ENCODE measurements around the gene SLC27A3. TPM values are rescaled to one million over a fixed set of nuclear protein-coding genes. Genes with fewer than 3 reads are reported as not detected.
A peak's percentile ranks its signal among the peaks of the same experiment; 100 is the strongest.

SLC27A3 gene
- total RNA-seq, 4 donors from 2014 or later, result 18.8 to 30.7 (median 21.6) TPM

DNA sequence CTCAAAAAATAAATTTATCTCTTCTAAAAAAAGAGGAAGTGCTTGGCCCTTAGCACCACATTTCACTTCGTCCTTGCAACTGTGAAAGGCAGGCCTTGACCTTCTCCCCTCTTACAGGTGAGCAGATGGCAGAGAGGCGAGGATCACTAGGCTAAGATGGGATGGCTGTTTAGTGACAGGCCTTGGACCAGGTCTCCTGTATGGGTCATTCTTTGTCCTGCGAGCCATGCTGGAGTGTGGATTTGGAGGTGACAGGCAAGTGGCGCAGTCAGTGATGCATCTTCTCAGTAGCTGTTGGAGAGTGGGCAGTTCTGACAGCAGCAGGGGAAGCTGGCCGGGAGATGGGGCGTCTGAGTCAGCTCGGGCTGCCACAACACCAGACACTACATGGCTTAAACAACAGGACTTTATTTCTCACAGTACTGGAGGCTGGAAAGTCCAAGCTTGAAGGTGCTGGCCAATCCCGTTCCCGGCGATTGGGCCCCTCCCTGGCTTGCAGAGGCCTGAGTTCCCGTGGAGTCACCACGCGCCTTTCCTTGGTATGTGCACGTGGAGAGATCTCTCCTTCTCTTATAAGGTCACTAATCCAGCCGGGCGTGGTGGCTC lies 16.5 kb downstream of the SLC27A3 start:
- Histone ChIP-seq H3K36me3 (no peaks in the 10 kb centered on the region), H3K4me1 (peaks cover 0 to 37% (median 4%) of the 10 kb centered on the region in 3 donors), H3K27ac (peak overlapping the region; percentile 88 to 94 (median 91)), H3K27me3 (no peaks in the 10 kb centered on the region), H3K4me3 (no peak overlapping the region), H3K9me3 (no peaks in the 10 kb centered on the region)
- 75 to 92% methylated on average over 1 to 4 of the region's 16 CpGs for WGBS, 2 donors (ENCODE audit: low coverage in 1 of 2)
- ATAC-seq, result no peak
- TF ChIP-seq POLR2AphosphoS5 (IDR thresholded peaks at IDR 0.05) (no peak), POLR2A (IDR thresholded peaks at IDR 0.05) (no peak), EP300 (IDR thresholded peaks at IDR 0.05) (no peak)
- TF ChIP-seq, protein P1, sequence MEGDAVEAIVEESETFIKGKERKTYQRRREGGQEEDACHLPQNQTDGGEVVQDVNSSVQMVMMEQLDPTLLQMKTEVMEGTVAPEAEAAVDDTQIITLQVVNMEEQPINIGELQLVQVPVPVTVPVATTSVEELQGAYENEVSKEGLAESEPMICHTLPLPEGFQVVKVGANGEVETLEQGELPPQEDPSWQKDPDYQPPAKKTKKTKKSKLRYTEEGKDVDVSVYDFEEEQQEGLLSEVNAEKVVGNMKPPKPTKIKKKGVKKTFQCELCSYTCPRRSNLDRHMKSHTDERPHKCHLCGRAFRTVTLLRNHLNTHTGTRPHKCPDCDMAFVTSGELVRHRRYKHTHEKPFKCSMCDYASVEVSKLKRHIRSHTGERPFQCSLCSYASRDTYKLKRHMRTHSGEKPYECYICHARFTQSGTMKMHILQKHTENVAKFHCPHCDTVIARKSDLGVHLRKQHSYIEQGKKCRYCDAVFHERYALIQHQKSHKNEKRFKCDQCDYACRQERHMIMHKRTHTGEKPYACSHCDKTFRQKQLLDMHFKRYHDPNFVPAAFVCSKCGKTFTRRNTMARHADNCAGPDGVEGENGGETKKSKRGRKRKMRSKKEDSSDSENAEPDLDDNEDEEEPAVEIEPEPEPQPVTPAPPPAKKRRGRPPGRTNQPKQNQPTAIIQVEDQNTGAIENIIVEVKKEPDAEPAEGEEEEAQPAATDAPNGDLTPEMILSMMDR (IDR thresholded peaks at IDR 0.05), result no peak

DNA sequence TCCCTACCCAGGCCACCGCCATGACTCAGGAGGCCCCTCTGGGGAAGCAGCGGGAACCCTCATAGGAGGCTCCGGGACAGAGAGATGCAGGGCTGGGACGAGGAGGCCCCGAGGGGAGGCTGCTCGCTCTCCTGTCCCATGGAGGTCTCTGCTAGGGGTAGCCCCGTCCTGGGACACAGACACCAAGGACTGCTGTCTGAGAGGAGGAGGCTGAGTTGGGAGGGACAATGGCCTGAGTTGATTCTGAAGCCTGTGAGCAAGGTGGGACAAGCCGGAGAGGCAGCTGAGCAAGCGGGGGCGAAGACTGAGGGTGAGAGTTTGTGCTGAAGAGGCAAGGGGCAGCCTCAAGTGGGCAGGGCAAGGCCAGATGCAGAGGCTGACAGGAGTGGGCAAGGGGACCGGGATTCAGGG lies 17.4 kb downstream of the SLC27A3 start:
- Histone ChIP-seq H3K36me3 (no peaks in the 10 kb centered on the region), H3K27ac (no peak overlapping the region), H3K27me3 (no peaks in the 10 kb centered on the region), H3K4me1 (peaks cover 0 to 41% (median 4%) of the 10 kb centered on the region in 3 donors), H3K9me3 (no peaks in the 10 kb centered on the region), H3K4me3 (no peak overlapping the region)
- TF ChIP-seq POLR2AphosphoS5 (IDR thresholded peaks at IDR 0.05), result no peak
- no CpG with 5 or more reads among the region's 11 CpGs for WGBS, 2 donors (ENCODE audit: low coverage in 1 of 2)
- no peak for ATAC-seq

DNA sequence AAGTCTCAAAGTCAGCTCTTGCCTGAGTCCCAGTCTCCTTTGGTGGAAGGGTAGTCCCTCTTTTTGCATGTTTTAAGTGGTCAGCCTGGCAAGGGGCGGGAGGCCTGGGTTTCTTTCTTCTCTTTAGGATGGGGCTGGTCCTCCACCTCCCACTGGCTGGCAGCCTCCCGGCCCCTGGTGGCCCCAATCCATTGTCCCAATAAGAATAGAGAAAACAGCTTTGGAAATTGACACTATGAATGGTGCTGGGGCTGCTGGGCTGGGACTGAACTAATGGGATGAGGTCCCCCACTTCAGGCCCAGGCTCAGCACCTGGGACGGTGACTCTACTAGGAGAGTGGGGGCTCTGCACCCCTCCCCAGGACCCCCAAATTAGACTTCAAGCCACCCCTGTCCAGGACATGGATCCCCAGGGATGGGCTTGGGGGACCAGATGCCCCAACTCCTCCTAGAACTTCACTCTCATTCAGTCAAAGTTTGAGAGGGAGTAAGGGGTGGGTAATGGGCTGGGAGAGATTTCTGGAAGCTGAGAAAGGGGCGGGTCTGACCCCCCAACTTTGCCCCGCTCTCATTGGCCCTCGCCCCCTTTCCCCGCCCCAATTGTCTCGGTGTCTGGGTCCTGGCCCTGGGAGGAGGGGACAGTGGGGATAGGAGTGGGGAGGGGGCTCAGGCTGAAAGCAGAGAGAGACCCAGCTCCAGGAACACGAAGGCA lies 18.2 kb downstream of the SLC27A3 start:
- no peak for ATAC-seq
- Histone ChIP-seq H3K27me3 (no peaks in the 10 kb centered on the region), H3K27ac (no peak overlapping the region), H3K4me3 (no peak overlapping the region), H3K9me3 (no peaks in the 10 kb centered on the region), H3K36me3 (no peaks in the 10 kb centered on the region), H3K4me1 (peaks cover 0 to 37% (median 4%) of the 10 kb centered on the region in 3 donors)
- 100% methylated on average over 1 of the region's 9 CpGs; no CpG with 5 or more reads in 1 of the 2 donors for WGBS, 2 donors (ENCODE audit: low coverage in 1 of 2)
- TF ChIP-seq, protein P1 (IDR thresholded peaks at IDR 0.05), result no peak
- TF ChIP-seq POLR2AphosphoS5 (IDR thresholded peaks at IDR 0.05), result no peak
- TF ChIP-seq EP300 (IDR thresholded peaks at IDR 0.05), result no peak
- no peak for TF ChIP-seq POLR2A (IDR thresholded peaks at IDR 0.05)

- Histone ChIP-seq H3K27me3 (no peaks in the 10 kb centered on the region), H3K9me3 (no peaks in the 10 kb centered on the region), H3K4me1 (peaks cover 0 to 30% (median 4%) of the 10 kb centered on the region in 3 donors), H3K27ac (no peak overlapping the region), H3K36me3 (no peaks in the 10 kb centered on the region), H3K4me3 (no peak overlapping the region)
- WGBS, 2 donors (ENCODE audit: low coverage in 1 of 2), result 81 to 100% methylated on average over 1 to 4 of the region's 12 CpGs
- TF ChIP-seq POLR2AphosphoS5 (IDR thresholded peaks at IDR 0.05), result no peak
- no peak for TF ChIP-seq POLR2A (IDR thresholded peaks at IDR 0.05)
- no peak for TF ChIP-seq EP300 (IDR thresholded peaks at IDR 0.05)
- TF ChIP-seq, protein P1 (IDR thresholded peaks at IDR 0.05), result no peak
- no peak for ATAC-seq
These were observed 18.9 kb downstream of the SLC27A3 start for GRCh38 chr1:153793973-153794615.

DNA sequence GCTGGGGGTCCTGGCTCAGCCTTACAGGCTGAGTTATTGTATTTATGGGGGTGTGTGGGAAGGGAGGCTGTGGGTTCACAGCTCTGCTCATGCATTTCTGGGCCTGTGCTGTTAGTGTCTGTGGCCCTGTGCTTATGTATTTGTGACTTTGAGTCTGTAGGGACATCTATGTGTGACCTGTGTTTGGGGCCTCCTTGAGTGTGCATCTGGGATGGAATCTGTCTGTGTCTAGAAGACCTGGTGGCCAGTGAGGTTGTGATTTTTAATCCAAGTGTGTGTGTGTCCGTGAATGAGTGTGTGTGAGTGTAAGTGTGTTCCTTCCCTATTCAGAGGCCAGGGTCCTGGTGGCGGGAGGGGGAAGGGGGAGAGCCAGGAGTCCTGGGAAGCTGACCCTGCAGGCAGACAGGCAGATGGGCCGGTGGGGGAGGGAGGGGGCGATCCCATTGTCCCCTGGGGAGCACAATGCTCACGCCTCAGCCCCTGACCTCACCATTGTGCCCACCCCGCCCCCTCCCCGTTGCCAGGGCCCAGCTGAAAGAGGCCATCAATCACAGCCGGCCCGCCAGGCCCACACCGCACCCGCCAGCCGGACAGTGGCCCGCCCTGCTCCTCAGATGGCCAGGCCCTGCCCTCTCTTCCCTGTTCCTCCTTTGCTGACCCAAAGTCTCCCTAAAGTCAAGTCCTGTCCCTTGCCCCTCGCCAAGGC lies 19.6 kb downstream of the SLC27A3 start:
- no peaks in the 10 kb centered on the region for H3K27me3 ChIP-seq
- ATAC-seq, result no peak
- no peak overlapping the region for H3K27ac ChIP-seq
- H3K4me1 ChIP-seq, result peaks cover 0 to 23% (median 2%) of the 10 kb centered on the region in 3 donors
- H3K36me3 ChIP-seq, result peaks cover 0 to 6% of the 10 kb centered on the region in 2 donors
- no peak overlapping the region for H3K4me3 ChIP-seq
- H3K9me3 ChIP-seq, result no peaks in the 10 kb centered on the region
- TF ChIP-seq, protein P1 (IDR thresholded peaks at IDR 0.05), result no peak
- TF ChIP-seq POLR2A (IDR thresholded peaks at IDR 0.05) (no peak), POLR2AphosphoS5 (IDR thresholded peaks at IDR 0.05) (no peak), EP300 (IDR thresholded peaks at IDR 0.05) (no peak)
- 55% methylated on average over 4 of the region's 14 CpGs; no CpG with 5 or more reads in 1 of the 2 donors for WGBS, 2 donors (ENCODE audit: low coverage in 1 of 2)

All from gastroesophageal sphincter (tissue), 4 donors.